Keratinocyte (primary cell): ENCODE results near the gene SPATS2. TPM values are rescaled to one million over a fixed set of nuclear protein-coding genes. Genes with fewer than 3 reads are reported as not detected.

Experiments
- DNase-seq: peaks from one replicate; pipeline ENCODE4 v3.0.0-alpha.2; 2011; ENCODE audit warnings: low read depth, missing footprints, low spot score
- FAIRE-seq: peaks from 2 replicates; lab custom pipeline; 2011; peaks lifted over from hg19 to GRCh38; lab: Jason Lieb, UNC
- H2AFZ ChIP-seq: 2 replicates; pipeline ENCODE4 v1.6.0; 2012; ENCODE audit warnings: low read length, control low read depth, inconsistent platforms; ENCODE audit not compliant: control insufficient read depth
- H3K27ac ChIP-seq: 2 replicates; pipeline ENCODE4 v1.5.1; 2011; ENCODE audit warnings: low read length; ENCODE audit not compliant: control insufficient read depth, insufficient read depth
- H3K27me3 ChIP-seq: 3 replicates; pipeline ENCODE4 v1.6.0; 2011; ENCODE audit warnings: low read length; ENCODE audit not compliant: control insufficient read depth, insufficient read depth; ENCODE audit errors: extremely low read depth
- H3K36me3 ChIP-seq, 2 experiments: 2 replicates in 1 of 2; 3 replicates in 1 of 2; pipeline ENCODE4 v1.5.1; 2011; ENCODE audit warnings: low read length in 2 of 2, mild to moderate bottlenecking in 1 of 2; ENCODE audit not compliant: control insufficient read depth in 2 of 2, insufficient read depth in 2 of 2; ENCODE audit errors: extremely low read depth in 1 of 2
- H3K4me1 ChIP-seq: 3 replicates; pipeline ENCODE4 v1.5.1; 2011; ENCODE audit warnings: low read length; ENCODE audit not compliant: control insufficient read depth, insufficient read depth; ENCODE audit errors: extremely low read depth
- H3K4me2 ChIP-seq: 3 replicates; pipeline ENCODE4 v1.6.0; 2011; ENCODE audit warnings: low read depth, low read length; ENCODE audit not compliant: control insufficient read depth, insufficient read depth; ENCODE audit errors: extremely low read depth
- H3K4me3 ChIP-seq, 3 experiments: fragments of 200-600 bp in 1 of 3; sonication (generic) in 1 of 3; 2 replicates in 2 of 3; 3 replicates in 1 of 3; pipeline ENCODE4 v1.5.1; 2011 to 2016; ENCODE audit warnings: low read length in 3 of 3, mild to moderate bottlenecking in 3 of 3, control low read depth in 2 of 3, inconsistent platforms in 1 of 3, low read depth in 1 of 3, mixed read lengths in 1 of 3, mixed run types in 1 of 3, moderate library complexity in 1 of 3; ENCODE audit not compliant: control insufficient read depth in 2 of 3, insufficient read depth in 2 of 3; ENCODE audit errors: extremely low read depth in 1 of 3
- H3K79me2 ChIP-seq: 2 replicates; pipeline ENCODE4 v1.6.0; 2012; ENCODE audit warnings: low read length; ENCODE audit not compliant: control insufficient read depth, insufficient read depth
- H3K9ac ChIP-seq: 3 replicates; pipeline ENCODE4 v1.6.0; 2011; ENCODE audit warnings: low read length; ENCODE audit not compliant: control insufficient read depth, insufficient read depth; ENCODE audit errors: extremely low read depth
- H3K9me1 ChIP-seq: 3 replicates; pipeline ENCODE4 v1.6.0; 2011; ENCODE audit warnings: low read length; ENCODE audit not compliant: control insufficient read depth, insufficient read depth; ENCODE audit errors: extremely low read depth
- H3K9me3 ChIP-seq: 2 replicates; pipeline ENCODE4 v1.5.1; 2012; ENCODE audit warnings: low read depth, low read length; ENCODE audit not compliant: control insufficient read depth
- H4K20me1 ChIP-seq: 3 replicates; pipeline ENCODE4 v1.6.0; 2011; ENCODE audit warnings: low read length; ENCODE audit not compliant: control insufficient read depth, insufficient read depth; ENCODE audit errors: extremely low read depth
- CTCF ChIP-seq, 3 experiments: IDR thresholded peaks in 1 of 3; conservative IDR thresholded peaks in 1 of 3; optimal IDR thresholded peaks in 1 of 3; 2 replicates in 2 of 3; 3 replicates in 1 of 3; pipeline versions ENCODE3 to v1.5.1; 2011; ENCODE audit warnings: low read length in 3 of 3, mild to moderate bottlenecking in 3 of 3, moderate library complexity in 2 of 3, control low read depth in 1 of 3, inconsistent platforms in 1 of 3; ENCODE audit not compliant: insufficient read depth in 2 of 3; ENCODE audit errors: extremely low read depth in 1 of 3
- EZH2 ChIP-seq: IDR thresholded peaks from one replicate; pipeline ENCODE4 v1.6.1; 2012; ENCODE audit warnings: inconsistent platforms, mild to moderate bottlenecking, low read length, moderate library complexity
- dilution Hi-C: fragments of 300-500 bp; cut with MboI; formaldehyde crosslinking; loops from one replicate; pipeline ENCODE4 v1.7.0; 2020; ENCODE audit warnings: low sequenced_read_pairs; ENCODE audit not compliant: extremely low pct_ligation_motif_present
- polyA plus RNA-seq, 5 experiments: library from polyadenylated mRNA; depleted of rRNA in 3 of 5; stranded (reverse) in 3 of 5; stranded (forward) in 1 of 5; unstranded in 1 of 5; fragments of >200 nt; gene quantifications; 1 replicate in 1 of 5; 2 replicates in 3 of 5; 3 replicates in 1 of 5; pipeline versions ENCODE4 v1.2.1 to v1.2.3, GENCODE V29; 2011 to 2012; ENCODE audit warnings: missing spikeins in 2 of 5, low read depth in 1 of 5, low replicate concordance in 1 of 5

Gene SPATS2
- polyA plus RNA-seq, 1 donor (not counting 4 experiments of a cell fraction or from before 2014, with no cell fraction given), result 47.9 TPM

GRCh38 chr12:49559011-49559675 lies 191.9 kb downstream of the SPATS2 start:
- TF ChIP-seq CTCF (optimal IDR thresholded peaks at IDR 0.05 in 1 of 3, IDR thresholded peaks at IDR 0.05 in 1 of 3, conservative IDR thresholded peaks at IDR 0.05 in 1 of 3; ENCODE audit: extremely low read depth in 1 of 3, insufficient read depth in 2 of 3, low read length in 3 of 3), result no peak
- no peak for TF ChIP-seq EZH2

GRCh38 chr12:49560695-49561094 lies 193.4 kb downstream of the SPATS2 start:
- H3K4me3 ChIP-seq, result no peak overlapping the region
- H3K4me2 ChIP-seq, result no peak overlapping the region
- no peaks in the 10 kb centered on the region for H3K4me1 ChIP-seq
- peaks cover 44 to 46% of the 10 kb centered on the region in 2 experiments for H3K36me3 ChIP-seq
- H3K27ac ChIP-seq, result no peak overlapping the region
- peaks cover under 1% of the 10 kb centered on the region for H3K79me2 ChIP-seq
- DNase-seq (no peak), FAIRE-seq (no peak)
- dilution Hi-C loops, result no loop called here
- no peak overlapping the region for H2AFZ ChIP-seq
- H4K20me1 ChIP-seq, result no peaks in the 10 kb centered on the region
- no peak overlapping the region for H3K9ac ChIP-seq
- TF ChIP-seq EZH2 (no peak), CTCF (optimal IDR thresholded peaks at IDR 0.05 in 1 of 3, IDR thresholded peaks at IDR 0.05 in 1 of 3, conservative IDR thresholded peaks at IDR 0.05 in 1 of 3; ENCODE audit: extremely low read depth in 1 of 3, insufficient read depth in 2 of 3, low read length in 3 of 3) (no peak)
- H3K9me1 ChIP-seq, result no peaks in the 10 kb centered on the region
- H3K9me3 ChIP-seq, result no peaks in the 10 kb centered on the region
- H3K27me3 ChIP-seq, result no peaks in the 10 kb centered on the region

More at GRCh38 chr12:49559011-49559675, 191.9 kb downstream of the SPATS2 start:
- Histone ChIP-seq H3K36me3 (peaks cover 38 to 46% of the 10 kb centered on the region in 2 experiments), H2AFZ (no peak overlapping the region), H3K9me1 (no peaks in the 10 kb centered on the region), H3K9ac (no peak overlapping the region), H4K20me1 (no peaks in the 10 kb centered on the region), H3K4me2 (no peak overlapping the region), H3K27ac (no peak overlapping the region), H3K4me1 (no peaks in the 10 kb centered on the region), H3K27me3 (no peaks in the 10 kb centered on the region), H3K79me2 (no peaks in the 10 kb centered on the region), H3K4me3 (no peak overlapping the region), H3K9me3 (no peaks in the 10 kb centered on the region)
- DNase-seq (no peak), FAIRE-seq (no peak)
- dilution Hi-C loops, result no loop called here
